GM10847 (cell line): Measurements from ENCODE around the gene CLMN.

ENCODE experiments used
- POLR2A ChIP-seq: IDR thresholded peaks from 2 replicates; pipeline ENCODE4 v1.6.1; 2011; ENCODE audit not compliant: insufficient read length; ENCODE audit errors: extremely low read depth

CLMN gene

DNA sequence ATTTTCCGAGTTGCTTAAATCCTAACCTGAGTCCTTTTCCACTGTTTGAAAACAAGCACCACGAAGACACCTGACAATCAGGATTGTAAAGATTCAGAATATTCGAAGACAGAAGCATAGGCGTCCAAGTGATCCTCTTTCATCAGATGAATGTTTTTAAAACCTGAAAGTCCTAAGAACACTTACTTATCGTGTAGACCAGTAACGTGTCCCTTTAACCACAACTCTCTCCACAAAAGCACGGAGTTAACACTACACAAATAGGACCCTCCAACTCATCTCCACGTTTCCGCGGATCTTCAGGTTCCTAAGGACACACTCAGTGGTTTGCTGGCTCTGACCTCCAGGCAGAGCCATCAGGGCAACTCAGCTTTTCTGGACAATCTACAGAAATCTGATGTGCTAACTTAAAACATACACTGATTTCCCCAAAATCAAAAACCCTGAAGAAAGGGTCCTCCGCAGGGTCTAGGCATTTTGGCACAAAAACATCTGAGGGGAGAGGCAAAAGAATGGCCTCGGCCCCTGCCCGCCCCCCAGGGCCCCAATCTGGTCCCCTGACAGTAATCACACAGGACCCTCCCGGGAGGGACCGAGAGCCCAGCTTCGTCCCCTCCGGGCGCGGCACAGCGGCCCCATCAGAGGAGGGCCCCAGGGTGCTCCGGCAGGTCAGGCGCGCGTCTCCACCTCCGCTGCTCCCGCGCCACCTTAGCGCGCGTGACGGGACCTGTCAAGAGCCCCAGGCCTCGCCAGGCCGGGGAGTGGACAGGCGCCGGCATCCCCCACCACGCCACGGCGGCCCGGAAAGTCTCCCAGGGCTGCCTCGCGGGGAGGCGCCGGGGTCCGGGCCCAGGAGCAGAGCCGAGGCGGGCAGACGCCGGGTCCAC is 163.3 kb downstream of the CLMN start:
- no peak for TF ChIP-seq POLR2A

DNA sequence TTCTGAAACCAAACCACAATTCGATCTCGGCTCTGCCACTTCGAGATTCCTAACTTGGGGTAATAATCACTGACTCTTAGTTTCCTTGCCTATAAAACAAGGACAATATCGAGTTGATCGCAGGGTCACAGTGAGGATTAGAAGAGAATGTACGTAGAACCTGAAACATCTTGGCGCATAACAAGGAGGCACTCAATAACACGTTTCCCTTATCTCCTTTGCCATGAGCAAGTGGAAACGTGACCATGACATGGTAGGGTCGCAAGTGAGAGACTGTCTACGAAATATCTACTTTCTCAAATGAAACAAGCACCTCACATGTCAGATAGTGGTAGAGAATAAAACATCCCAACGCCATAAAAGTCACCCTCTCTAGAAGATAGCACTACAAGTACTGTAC is 164.7 kb downstream of the CLMN start:
- TF ChIP-seq POLR2A, result no peak

DNA sequence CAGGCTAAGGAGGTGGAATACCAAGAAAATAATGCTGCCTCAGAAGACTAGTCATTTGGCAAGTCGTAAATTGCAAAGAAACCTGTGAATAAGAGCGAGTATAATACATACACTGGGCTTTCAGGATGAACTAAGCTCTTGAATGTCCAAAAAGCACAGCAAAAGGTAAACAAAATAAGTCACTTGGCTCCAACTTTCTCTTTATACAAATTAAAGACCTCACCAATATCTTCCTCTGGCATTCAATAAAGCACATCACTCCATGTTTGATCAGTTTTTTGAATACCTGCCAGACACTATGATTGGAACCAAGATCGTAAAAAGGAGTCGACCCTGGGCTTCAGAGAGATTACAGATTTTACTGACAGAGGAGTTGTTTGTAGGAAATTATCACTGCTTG is 165.8 kb downstream of the CLMN start:
- TF ChIP-seq POLR2A, result no peak

DNA sequence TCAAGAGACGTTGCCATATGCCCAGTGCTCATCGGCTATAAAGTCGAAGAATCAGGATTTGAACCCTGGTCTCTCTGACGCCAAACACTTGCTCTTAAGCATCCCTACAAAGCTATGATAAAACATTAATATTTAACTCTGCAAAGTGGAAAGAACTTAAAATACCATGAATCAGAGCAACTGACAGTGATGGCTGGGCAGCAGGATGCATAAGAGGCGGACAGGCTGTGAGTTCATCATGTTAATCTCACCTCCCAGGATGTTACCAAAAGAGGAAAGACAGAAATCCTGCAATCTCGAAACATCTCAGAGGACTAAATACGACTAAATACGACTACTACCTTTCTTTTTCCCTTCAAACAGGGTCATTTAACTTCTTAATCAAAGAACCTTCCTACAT is 168.1 kb downstream of the CLMN start:
- no peak for TF ChIP-seq POLR2A

DNA sequence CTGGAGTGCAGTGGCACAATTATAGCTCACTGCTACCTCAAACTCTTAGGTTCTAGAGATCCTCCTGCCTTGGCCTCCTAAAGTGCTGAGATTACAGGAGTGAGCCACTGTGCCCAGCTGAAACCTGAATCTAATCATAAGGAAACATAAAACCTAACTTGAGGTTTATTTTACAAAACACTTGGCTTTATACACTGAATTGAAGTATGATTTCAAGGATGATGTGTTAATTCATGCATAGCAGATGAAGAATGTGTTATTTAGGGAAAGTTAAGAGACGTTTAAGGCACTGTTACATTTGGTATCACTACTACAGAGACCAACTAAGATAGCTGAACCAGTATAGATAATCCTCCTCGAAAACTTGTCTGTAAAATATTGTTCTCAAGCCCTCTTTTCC is 168.8 kb downstream of the CLMN start:
- no peak for TF ChIP-seq POLR2A

DNA sequence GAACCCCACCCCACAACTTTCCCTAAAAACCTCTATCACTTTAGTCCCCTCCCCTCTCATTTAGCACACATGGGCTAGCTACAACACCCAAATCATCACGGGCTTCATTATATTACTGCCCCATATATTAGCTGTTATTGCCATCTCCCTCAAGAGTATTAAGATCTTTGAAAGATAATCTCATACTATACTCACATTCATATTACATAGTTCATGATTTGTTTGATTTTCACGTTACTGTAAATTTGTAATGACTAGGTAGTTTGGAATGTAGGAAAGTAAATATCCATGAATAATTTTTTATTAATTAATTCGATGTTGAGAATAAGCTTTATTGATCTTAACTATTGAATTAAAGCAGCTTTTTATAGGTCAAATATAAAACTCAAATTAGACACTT is 170.3 kb downstream of the CLMN start:
- TF ChIP-seq POLR2A, result no peak

DNA sequence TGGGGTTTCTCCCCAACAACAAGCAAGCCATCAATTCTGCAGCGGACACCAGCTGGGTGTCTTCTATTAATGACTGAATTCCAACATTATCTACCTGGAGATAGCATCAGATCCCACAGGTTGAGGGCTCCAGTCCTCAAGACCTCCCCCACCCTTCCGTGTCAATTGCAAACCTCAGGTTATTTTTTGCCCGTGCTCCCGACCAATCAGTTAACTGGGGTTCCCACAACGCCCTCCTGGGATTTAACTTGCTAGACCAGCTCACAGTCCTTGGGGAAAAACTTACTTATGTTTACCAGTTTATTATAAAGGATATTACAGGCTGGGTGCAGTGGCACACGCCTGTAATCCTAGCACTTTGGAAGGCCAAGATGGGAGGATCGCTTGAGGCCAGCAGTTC is 172.1 kb downstream of the CLMN start:
- no peak for TF ChIP-seq POLR2A

DNA sequence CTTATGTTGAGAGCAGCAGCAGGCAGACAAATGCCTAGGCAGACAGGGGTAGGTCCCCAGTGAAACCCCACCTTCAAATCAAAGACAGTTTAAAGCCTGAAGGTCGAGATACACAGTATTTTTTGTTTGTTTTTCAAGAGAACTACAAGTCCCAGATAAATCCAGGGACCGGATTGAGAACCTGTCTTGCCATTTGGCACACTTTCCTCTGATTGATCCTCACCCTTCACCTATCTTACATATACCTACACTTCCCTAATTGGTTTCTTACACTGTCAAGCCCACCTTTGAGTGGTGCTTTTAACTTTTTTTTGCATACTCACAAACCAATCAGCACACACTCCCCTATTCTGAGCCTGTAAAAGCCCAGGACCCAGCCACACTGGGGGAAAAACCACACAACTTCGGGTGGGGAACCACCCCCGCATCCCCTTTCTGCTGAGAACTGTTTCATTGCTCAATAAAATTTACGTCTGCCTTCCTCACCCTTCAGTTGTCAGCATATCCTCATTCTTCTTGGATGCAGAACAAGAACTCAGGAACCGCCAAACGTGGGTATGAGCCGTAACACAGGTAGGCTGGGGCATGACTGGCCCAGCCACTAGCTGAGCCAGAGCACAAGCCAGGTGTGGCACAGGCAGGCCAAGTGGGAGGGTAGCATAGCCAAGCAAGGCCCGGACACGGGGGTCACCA is 173.5 kb downstream of the CLMN start:
- no peak for TF ChIP-seq POLR2A

DNA sequence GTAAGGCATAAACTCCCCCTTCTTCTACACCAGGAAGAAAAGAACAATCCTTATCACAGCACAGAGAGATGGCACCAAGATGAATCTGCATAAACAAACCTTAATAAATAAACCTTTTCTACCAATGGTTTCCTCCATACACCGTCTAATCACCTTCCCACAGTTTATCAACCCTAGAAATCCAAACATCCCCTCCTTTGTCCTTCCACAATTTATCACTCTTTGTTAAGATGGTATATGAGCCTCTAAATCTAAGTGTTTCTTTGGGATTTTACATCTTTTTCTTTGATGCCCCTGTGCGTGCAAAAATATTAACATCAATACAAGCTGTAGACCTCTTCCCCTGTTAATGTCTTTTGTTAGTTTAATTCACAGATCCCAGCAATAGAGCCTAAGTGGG is 174.9 kb downstream of the CLMN start:
- no peak for TF ChIP-seq POLR2A

DNA sequence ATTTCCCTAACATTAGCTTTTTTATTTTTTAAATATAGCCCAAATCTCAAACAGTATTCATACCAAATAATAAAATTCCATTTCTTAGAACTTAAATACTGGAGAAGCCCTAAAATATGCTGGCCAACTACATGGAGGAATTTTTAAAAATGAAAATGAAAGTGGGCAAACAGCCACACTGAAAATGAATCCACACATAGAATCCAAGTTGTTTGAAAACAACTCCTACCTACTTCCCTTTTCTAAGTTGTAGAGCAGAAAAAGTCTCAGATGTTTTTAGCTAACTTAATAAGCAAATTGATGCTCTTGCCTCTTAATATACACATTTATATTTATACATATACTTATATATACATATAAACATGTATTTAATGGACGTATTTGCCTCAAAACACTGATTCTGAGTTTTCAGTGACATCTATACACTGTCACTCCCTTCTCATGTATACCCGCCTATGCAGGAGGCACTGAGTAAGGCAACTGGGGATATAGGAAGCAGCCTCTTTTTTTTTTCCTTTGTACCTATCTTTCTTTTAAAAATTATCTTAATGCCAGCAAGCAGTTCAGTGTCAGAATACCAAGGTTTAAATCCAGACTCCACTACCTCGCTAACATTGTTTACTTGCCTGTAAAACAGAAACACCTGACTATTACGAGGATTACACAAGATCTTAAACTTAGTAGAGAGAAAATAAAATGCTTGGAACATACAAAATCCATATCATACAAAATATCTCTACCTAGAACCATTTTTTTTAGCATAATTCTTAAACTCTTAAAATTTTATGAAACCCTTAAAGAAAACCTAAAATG is 175.7 kb downstream of the CLMN start:
- no peak for TF ChIP-seq POLR2A

DNA sequence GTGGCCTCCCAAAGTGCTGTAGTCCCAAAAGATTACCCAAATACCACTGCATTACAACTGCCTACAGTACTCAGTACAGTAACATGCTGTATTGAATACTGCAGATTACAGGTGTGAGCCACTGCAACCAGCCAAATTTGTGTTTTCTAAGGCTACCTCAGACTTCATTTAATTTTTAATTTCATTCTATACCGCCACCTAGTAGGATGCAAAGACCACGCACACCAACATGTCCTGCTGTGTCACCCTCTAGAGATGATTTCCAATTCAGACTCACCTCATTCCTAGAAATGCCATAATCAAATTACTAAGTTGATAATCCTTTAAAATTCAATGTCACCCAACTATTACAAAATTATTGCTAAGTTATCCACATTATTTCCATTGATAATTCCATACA is 177.5 kb downstream of the CLMN start:
- TF ChIP-seq POLR2A, result no peak

DNA sequence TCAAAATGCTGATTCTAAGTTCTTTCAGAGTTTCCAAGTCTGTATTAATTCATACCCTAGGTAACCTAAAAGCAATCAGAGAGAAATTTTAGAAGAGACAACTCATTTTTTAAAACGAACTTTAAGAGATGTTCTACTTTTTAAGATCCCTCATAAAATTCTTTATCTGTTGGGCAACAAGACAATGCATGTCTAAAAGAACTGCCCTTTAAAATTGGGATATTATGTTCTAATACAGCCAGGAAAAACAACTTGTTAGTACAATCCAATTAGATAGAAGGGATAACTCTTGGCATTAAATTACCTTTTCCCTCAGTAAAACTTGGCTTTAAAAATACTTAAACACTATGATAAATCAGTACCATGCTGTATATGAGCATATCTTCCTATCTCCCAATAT is 178.0 kb downstream of the CLMN start:
- no peak for TF ChIP-seq POLR2A

DNA sequence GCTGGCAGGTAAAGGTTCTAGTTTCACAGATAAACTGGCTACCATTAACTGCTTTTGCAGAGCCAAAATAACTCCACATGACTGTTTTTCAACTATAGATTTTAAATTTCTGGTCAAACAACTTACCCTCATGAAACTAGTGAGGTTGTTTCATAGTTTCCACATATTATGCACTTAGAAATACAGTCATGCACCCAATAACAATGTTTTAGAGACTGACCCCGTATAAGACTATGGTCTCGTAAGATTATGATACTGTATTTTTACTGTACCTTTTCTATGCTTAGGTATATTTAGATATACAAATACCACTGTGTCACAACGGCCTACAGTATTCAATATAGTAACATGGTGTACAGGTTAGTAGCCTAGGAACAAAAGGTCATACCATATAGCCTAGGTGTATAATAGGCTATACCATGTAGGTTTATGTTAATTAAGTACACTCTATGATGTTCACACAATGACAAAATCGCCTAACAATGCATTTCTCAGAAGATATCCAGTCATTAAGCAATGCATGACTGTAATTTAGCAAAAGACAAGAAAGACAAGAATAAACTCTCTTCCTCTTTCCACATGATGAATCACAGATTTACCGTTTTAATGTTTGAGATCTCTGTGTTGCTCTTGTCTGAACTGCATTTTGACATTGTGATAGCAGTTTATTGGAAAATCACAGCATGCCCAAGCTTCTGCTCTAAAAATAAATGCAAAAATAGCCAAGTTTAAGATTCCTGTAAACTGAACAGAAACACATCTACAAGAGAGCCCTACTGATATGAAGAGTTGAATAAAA is 179.4 kb downstream of the CLMN start:
- no peak for TF ChIP-seq POLR2A

DNA sequence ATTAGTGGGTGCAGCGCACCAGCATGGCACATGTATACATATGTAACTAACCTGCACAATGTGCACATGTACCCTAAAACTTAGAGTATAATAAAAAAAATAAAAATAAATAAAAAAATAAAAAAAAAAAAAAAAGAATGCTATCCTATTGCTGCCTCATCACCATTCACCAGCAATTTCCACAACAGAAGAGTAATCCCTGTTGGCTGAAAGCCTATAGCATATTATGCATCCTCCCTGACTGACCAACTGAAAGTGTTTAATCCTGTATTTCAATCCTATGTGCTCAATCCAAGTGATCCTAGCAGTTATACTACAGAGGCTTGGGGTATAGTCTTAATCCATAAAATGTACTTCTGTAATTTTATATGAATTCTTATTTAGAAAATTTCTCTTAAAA is 180.8 kb downstream of the CLMN start:
- TF ChIP-seq POLR2A, result no peak

DNA sequence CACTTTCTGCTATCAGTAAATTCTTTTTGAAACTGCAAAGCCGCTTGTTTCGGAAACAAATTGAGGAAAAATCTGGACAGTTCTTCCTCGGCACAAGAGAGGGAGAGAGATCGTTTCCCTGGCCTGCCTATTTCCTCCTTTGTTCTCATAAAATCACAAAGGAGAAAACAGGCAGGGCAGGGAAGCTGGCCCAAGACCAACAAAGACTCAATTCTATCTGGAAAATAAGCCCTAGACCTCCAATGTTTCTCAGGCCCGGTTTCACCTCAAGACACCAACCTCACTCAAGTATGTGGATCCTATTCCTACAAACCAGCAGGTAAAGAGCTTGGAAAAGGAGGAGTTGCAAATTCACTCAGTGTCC is 181.9 kb downstream of the CLMN start:
- TF ChIP-seq POLR2A, result no peak
